Measurements from ENCODE around the gene MALRD1.

Gene MALRD1

GRCh38 chr10:19659920-19660655 is 611.5 kb downstream of the MALRD1 start:
- DNase-seq, result no peak

- DNase-seq, result no peak
Observed at GRCh38 chr10:19663344-19663743, 614.7 kb downstream of the MALRD1 start.

- DNase-seq, result no peak
Observed at GRCh38 chr10:19668116-19668515, 619.5 kb downstream of the MALRD1 start.

- no peak for DNase-seq
Observed at GRCh38 chr10:19676063-19676462, 627.5 kb downstream of the MALRD1 start.

GRCh38 chr10:19683356-19683755 is 634.8 kb downstream of the MALRD1 start:
- no peak for DNase-seq

GRCh38 chr10:19683960-19684359 is 635.4 kb downstream of the MALRD1 start:
- DNase-seq, result no peak

GRCh38 chr10:19688344-19688743 is 639.7 kb downstream of the MALRD1 start:
- DNase-seq, result no peak

- DNase-seq, result no peak
Observed at GRCh38 chr10:19689231-19689630, 640.6 kb downstream of the MALRD1 start.

GRCh38 chr10:19699299-19699698 is 650.7 kb downstream of the MALRD1 start:
- no peak for DNase-seq

- DNase-seq, result no peak
Observed at GRCh38 chr10:19701427-19702052, 652.9 kb downstream of the MALRD1 start.

- no peak for DNase-seq
Observed at GRCh38 chr10:19702215-19702614, 653.6 kb downstream of the MALRD1 start.

- DNase-seq, result no peak
Observed at GRCh38 chr10:19704544-19704943, 655.9 kb downstream of the MALRD1 start.

- no peak for DNase-seq
Observed at GRCh38 chr10:19705250-19705649, 656.6 kb downstream of the MALRD1 start.

- no peak for DNase-seq
Observed at GRCh38 chr10:19706904-19707303, 658.3 kb downstream of the MALRD1 start.

- no peak for DNase-seq
Observed at GRCh38 chr10:19707376-19707775, 658.8 kb downstream of the MALRD1 start.

GRCh38 chr10:19708031-19708430 is 659.4 kb downstream of the MALRD1 start:
- DNase-seq, result no peak

- DNase-seq, result no peak
Observed at GRCh38 chr10:19710600-19710999, 662.0 kb downstream of the MALRD1 start.

- no peak for DNase-seq
Observed at GRCh38 chr10:19713159-19713558, 664.6 kb downstream of the MALRD1 start.

- no peak for DNase-seq
Observed at GRCh38 chr10:19713800-19714525, 665.4 kb downstream of the MALRD1 start.

- DNase-seq, result no peak
Observed at GRCh38 chr10:19719284-19719683, 670.7 kb downstream of the MALRD1 start.

GRCh38 chr10:19724287-19724686 is 675.7 kb downstream of the MALRD1 start:
- no peak for DNase-seq

GRCh38 chr10:19728376-19728775 is 679.8 kb downstream of the MALRD1 start:
- no peak for DNase-seq

GRCh38 chr10:19728964-19729363 is 680.4 kb downstream of the MALRD1 start:
- no peak for DNase-seq

All from CD4-positive, alpha-beta T cell treated with Interferon alpha-2 for 1 hour (primary cell).